BLaER1 (cell line): ENCODE results near the gene CYSRT1.

Experiments used
- H3K27ac ChIP-seq: shearing (Covaris generic); formaldehyde crosslinking; 2 replicates; pipeline ENCODE4 v1.8.1; 2022
- H3K27me3 ChIP-seq: shearing (Covaris generic); formaldehyde crosslinking; 2 replicates; pipeline ENCODE4 v1.8.1; 2022
- H3K36me3 ChIP-seq: shearing (Covaris generic); formaldehyde crosslinking; 2 replicates; pipeline ENCODE4 v1.8.1; 2022
- H3K4me1 ChIP-seq: shearing (Covaris generic); formaldehyde crosslinking; 2 replicates; pipeline ENCODE4 v1.8.1; 2022
- H3K4me2 ChIP-seq: shearing (Covaris generic); formaldehyde crosslinking; 2 replicates; pipeline ENCODE4 v1.8.1; 2022
- H3K4me3 ChIP-seq: shearing (Covaris generic); formaldehyde crosslinking; 2 replicates; pipeline ENCODE4 v1.8.1; 2022
- H3K9ac ChIP-seq: shearing (Covaris generic); formaldehyde crosslinking; 2 replicates; pipeline ENCODE4 v1.8.1; 2022
- H3K9me3 ChIP-seq: shearing (Covaris generic); formaldehyde crosslinking; 2 replicates; pipeline ENCODE4 v1.8.1; 2022
- H4K20me1 ChIP-seq: shearing (Covaris generic); formaldehyde crosslinking; 2 replicates; pipeline ENCODE4 v1.8.1; 2022
- Cebpa-rat ChIP-seq: shearing (Covaris generic); IDR thresholded peaks from 2 replicates; pipeline ENCODE4 v1.8.1; 2022

Gene CYSRT1

GRCh38 chr9:137224830-137225694 lies at the start of gene CYSRT1:
Gene CYSRT1 (plus strand): TSS chr9:137225174. CDS start chr9:137225622, 448 bp downstream.
- H3K4me3 ChIP-seq: peak within 1 kb of the TSS; percentile 84
- H3K27ac ChIP-seq: peak within 1 kb of the TSS; percentile 91
- TF ChIP-seq Cebpa-rat: no peak
- peak within 1 kb of the TSS; percentile 94 for H3K9ac ChIP-seq
- H3K27me3 ChIP-seq: no peaks in the 10 kb centered on the region
- H3K9me3 ChIP-seq: no peaks in the 10 kb centered on the region
- peaks cover 7% of the 10 kb centered on the region for H3K36me3 ChIP-seq
- peaks cover 59% of the 10 kb centered on the region for H3K4me1 ChIP-seq
- peaks cover 5% of the 10 kb centered on the region; the same call in 1 of the 2 replicates for H4K20me1 ChIP-seq
- peak within 1 kb of the TSS; percentile 98 for H3K4me2 ChIP-seq

GRCh38 chr9:137175345-137175961 lies 49.5 kb upstream of the CYSRT1 start:
- peaks cover 65% of the 10 kb centered on the region for H3K4me1 ChIP-seq
- H3K4me2 ChIP-seq: peak overlapping the region; percentile 96
- peak overlapping the region; percentile 41; the same call in 1 of the 2 replicates for H3K4me3 ChIP-seq
- peaks cover 31% of the 10 kb centered on the region for H4K20me1 ChIP-seq
- peaks cover 38% of the 10 kb centered on the region for H3K36me3 ChIP-seq
- no peak for TF ChIP-seq Cebpa-rat
- peak overlapping the region; percentile 41; the same call in 1 of the 2 replicates for H3K9ac ChIP-seq
- H3K9me3 ChIP-seq: no peaks in the 10 kb centered on the region
- H3K27ac ChIP-seq: peak overlapping the region; percentile 68
- H3K27me3 ChIP-seq: no peaks in the 10 kb centered on the region

- Histone ChIP-seq H3K9ac (no peak overlapping the region), H3K4me2 (peak overlapping the region; percentile 96; the same call in 1 of the 2 replicates), H3K27ac (no peak overlapping the region), H3K9me3 (no peaks in the 10 kb centered on the region), H3K27me3 (no peaks in the 10 kb centered on the region), H3K4me3 (no peak overlapping the region), H3K4me1 (peaks cover 54% of the 10 kb centered on the region), H4K20me1 (peaks cover 31% of the 10 kb centered on the region), H3K36me3 (peaks cover 49% of the 10 kb centered on the region)
- no peak for TF ChIP-seq Cebpa-rat
Measured at GRCh38 chr9:137176302-137177182, 48.4 kb upstream of the CYSRT1 start.

- H3K27me3 ChIP-seq: no peaks in the 10 kb centered on the region
- H3K4me1 ChIP-seq: peaks cover 36% of the 10 kb centered on the region
- H3K9ac ChIP-seq: 0 out of 2 replicates have a peak overlapping the region, but pooled peaks have one; percentile 19
- H4K20me1 ChIP-seq: peaks cover 31% of the 10 kb centered on the region
- no peak overlapping the region for H3K4me3 ChIP-seq
- H3K4me2 ChIP-seq: no peak overlapping the region
- no peaks in the 10 kb centered on the region for H3K9me3 ChIP-seq
- peaks cover 68% of the 10 kb centered on the region for H3K36me3 ChIP-seq
- no peak for TF ChIP-seq Cebpa-rat
- H3K27ac ChIP-seq: no peak overlapping the region
Measured at GRCh38 chr9:137178201-137178938, 46.6 kb upstream of the CYSRT1 start.

GRCh38 chr9:137178939-137179630 lies 45.9 kb upstream of the CYSRT1 start:
- Histone ChIP-seq H3K27ac (no peak overlapping the region), H3K4me2 (no peak overlapping the region), H3K4me1 (peaks cover 28% of the 10 kb centered on the region), H3K9ac (no peak overlapping the region), H3K36me3 (peaks cover 75% of the 10 kb centered on the region), H3K27me3 (no peaks in the 10 kb centered on the region), H4K20me1 (peaks cover 33% of the 10 kb centered on the region), H3K9me3 (no peaks in the 10 kb centered on the region), H3K4me3 (no peak overlapping the region)
- TF ChIP-seq Cebpa-rat: no peak

- no peak for TF ChIP-seq Cebpa-rat
- Histone ChIP-seq H3K4me3 (no peak overlapping the region), H3K36me3 (peaks cover 81% of the 10 kb centered on the region), H3K9me3 (no peaks in the 10 kb centered on the region), H3K27me3 (no peaks in the 10 kb centered on the region), H4K20me1 (peaks cover 39% of the 10 kb centered on the region), H3K27ac (no peak overlapping the region), H3K9ac (no peak overlapping the region), H3K4me2 (no peak overlapping the region), H3K4me1 (peaks cover 23% of the 10 kb centered on the region)
Measured at GRCh38 chr9:137179761-137180160, 45.2 kb upstream of the CYSRT1 start.

GRCh38 chr9:137180491-137180890 lies 44.5 kb upstream of the CYSRT1 start:
- H3K9me3 ChIP-seq: no peaks in the 10 kb centered on the region
- peaks cover 89% of the 10 kb centered on the region for H3K36me3 ChIP-seq
- H3K27ac ChIP-seq: no peak overlapping the region
- no peak for TF ChIP-seq Cebpa-rat
- no peak overlapping the region for H3K9ac ChIP-seq
- no peaks in the 10 kb centered on the region for H3K27me3 ChIP-seq
- no peak overlapping the region for H3K4me3 ChIP-seq
- peaks cover 16% of the 10 kb centered on the region for H3K4me1 ChIP-seq
- H4K20me1 ChIP-seq: peaks cover 46% of the 10 kb centered on the region
- H3K4me2 ChIP-seq: no peak overlapping the region

GRCh38 chr9:137181680-137182079 lies 43.3 kb upstream of the CYSRT1 start:
- no peak for TF ChIP-seq Cebpa-rat
- H4K20me1 ChIP-seq: peaks cover 52% of the 10 kb centered on the region
- no peak overlapping the region for H3K27ac ChIP-seq
- H3K9me3 ChIP-seq: no peaks in the 10 kb centered on the region
- peaks cover 14% of the 10 kb centered on the region for H3K4me1 ChIP-seq
- no peak overlapping the region for H3K9ac ChIP-seq
- no peaks in the 10 kb centered on the region for H3K27me3 ChIP-seq
- no peak overlapping the region for H3K4me3 ChIP-seq
- no peak overlapping the region for H3K4me2 ChIP-seq
- peaks cover 100% of the 10 kb centered on the region for H3K36me3 ChIP-seq
